Skeletal muscle cell (primary cell): ENCODE measurements around the gene MR1.
"Not testable (repeated sequence)": the region's sequence is repeated elsewhere in the genome, so short reads cannot be mapped to it uniquely, and the experiment has no call there.

Experiments used
- DNase-seq: peaks from one replicate; pipeline ENCODE4 v3.0.0-alpha.2; 2010; ENCODE audit warnings: low read depth
- H3K4me3 ChIP-seq: 2 replicates; pipeline ENCODE4 v1.5.1; 2011; ENCODE audit warnings: low read depth, mild to moderate bottlenecking, control low read depth, low read length, moderate library complexity

MR1 gene

GRCh38 chr1:181060947-181061346 lies 27.2 kb downstream of the MR1 start:
- DNase-seq, H3K4me3 ChIP-seq: not testable (repeated sequence)

GRCh38 chr1:181061487-181061886 lies 27.7 kb downstream of the MR1 start:
- DNase-seq = no peak
- no peak overlapping the region for H3K4me3 ChIP-seq

GRCh38 chr1:181061891-181062835 lies 28.4 kb downstream of the MR1 start:
- H3K4me3 ChIP-seq = no peak overlapping the region
- DNase-seq = no peak

- peak; percentile 57 for DNase-seq
- H3K4me3 ChIP-seq = no peak overlapping the region
Measured at GRCh38 chr1:181062836-181063428, 29.1 kb downstream of the MR1 start.

- no peak overlapping the region for H3K4me3 ChIP-seq
- no peak for DNase-seq
Measured at GRCh38 chr1:181064011-181064623, 30.3 kb downstream of the MR1 start.

GRCh38 chr1:181064702-181065101 lies 30.9 kb downstream of the MR1 start:
- DNase-seq = no peak
- H3K4me3 ChIP-seq = no peak overlapping the region

GRCh38 chr1:181073638-181074037 lies 39.9 kb downstream of the MR1 start:
- DNase-seq = no peak
- no peak overlapping the region for H3K4me3 ChIP-seq

- DNase-seq = no peak
- no peak overlapping the region for H3K4me3 ChIP-seq
Measured at GRCh38 chr1:181075766-181076350, 42.1 kb downstream of the MR1 start.

- no peak overlapping the region for H3K4me3 ChIP-seq
- DNase-seq = no peak
Measured at GRCh38 chr1:181076852-181077251, 43.1 kb downstream of the MR1 start.

GRCh38 chr1:181077576-181078242 lies 43.9 kb downstream of the MR1 start:
- H3K4me3 ChIP-seq = no peak overlapping the region

GRCh38 chr1:181079382-181079781 lies 45.6 kb downstream of the MR1 start:
- H3K4me3 ChIP-seq = no peak overlapping the region
- DNase-seq = no peak

More at GRCh38 chr1:181077576-181078242, 43.9 kb downstream of the MR1 start:
- no peak for DNase-seq

GRCh38 chr1:181079920-181080319 lies 46.1 kb downstream of the MR1 start:
- H3K4me3 ChIP-seq = no peak overlapping the region
- DNase-seq = no peak

- H3K4me3 ChIP-seq = no peak overlapping the region
- DNase-seq = no peak
Measured at GRCh38 chr1:181080556-181080955, 46.8 kb downstream of the MR1 start.

GRCh38 chr1:181081395-181081794 lies 47.6 kb downstream of the MR1 start:
- DNase-seq = no peak

GRCh38 chr1:181083842-181084605 lies 50.2 kb downstream of the MR1 start:
- no peak for DNase-seq
- no peak overlapping the region for H3K4me3 ChIP-seq

More at GRCh38 chr1:181081395-181081794, 47.6 kb downstream of the MR1 start:
- H3K4me3 ChIP-seq = no peak overlapping the region

- no peak overlapping the region for H3K4me3 ChIP-seq
- no peak for DNase-seq
Measured at GRCh38 chr1:181084606-181084969, 50.8 kb downstream of the MR1 start.

- no peak overlapping the region for H3K4me3 ChIP-seq
- no peak for DNase-seq
Measured at GRCh38 chr1:181086091-181086490, 52.3 kb downstream of the MR1 start.

GRCh38 chr1:181086926-181087325 lies 53.1 kb downstream of the MR1 start:
- DNase-seq = no peak
- no peak overlapping the region for H3K4me3 ChIP-seq

- H3K4me3 ChIP-seq = no peak overlapping the region
- DNase-seq = no peak
Measured at GRCh38 chr1:181087400-181087901, 53.7 kb downstream of the MR1 start.
